22Rv1 (cell line): Measurements from ENCODE around the gene SERINC3.

Experiments
- ZFX ChIP-seq: fragments of 450-650 bp; IDR thresholded peaks from 2 replicates; pipeline ENCODE4 v1.6.1; 2017; ENCODE audit warnings: antibody characterized with exemption, borderline replicate concordance
- TF ChIP-seq, protein P1 (sequence below): fragments of 450-650 bp; IDR thresholded peaks from 2 replicates; pipeline ENCODE4 v1.5.1; 2017; ENCODE audit warnings: mild to moderate bottlenecking

DNA sequence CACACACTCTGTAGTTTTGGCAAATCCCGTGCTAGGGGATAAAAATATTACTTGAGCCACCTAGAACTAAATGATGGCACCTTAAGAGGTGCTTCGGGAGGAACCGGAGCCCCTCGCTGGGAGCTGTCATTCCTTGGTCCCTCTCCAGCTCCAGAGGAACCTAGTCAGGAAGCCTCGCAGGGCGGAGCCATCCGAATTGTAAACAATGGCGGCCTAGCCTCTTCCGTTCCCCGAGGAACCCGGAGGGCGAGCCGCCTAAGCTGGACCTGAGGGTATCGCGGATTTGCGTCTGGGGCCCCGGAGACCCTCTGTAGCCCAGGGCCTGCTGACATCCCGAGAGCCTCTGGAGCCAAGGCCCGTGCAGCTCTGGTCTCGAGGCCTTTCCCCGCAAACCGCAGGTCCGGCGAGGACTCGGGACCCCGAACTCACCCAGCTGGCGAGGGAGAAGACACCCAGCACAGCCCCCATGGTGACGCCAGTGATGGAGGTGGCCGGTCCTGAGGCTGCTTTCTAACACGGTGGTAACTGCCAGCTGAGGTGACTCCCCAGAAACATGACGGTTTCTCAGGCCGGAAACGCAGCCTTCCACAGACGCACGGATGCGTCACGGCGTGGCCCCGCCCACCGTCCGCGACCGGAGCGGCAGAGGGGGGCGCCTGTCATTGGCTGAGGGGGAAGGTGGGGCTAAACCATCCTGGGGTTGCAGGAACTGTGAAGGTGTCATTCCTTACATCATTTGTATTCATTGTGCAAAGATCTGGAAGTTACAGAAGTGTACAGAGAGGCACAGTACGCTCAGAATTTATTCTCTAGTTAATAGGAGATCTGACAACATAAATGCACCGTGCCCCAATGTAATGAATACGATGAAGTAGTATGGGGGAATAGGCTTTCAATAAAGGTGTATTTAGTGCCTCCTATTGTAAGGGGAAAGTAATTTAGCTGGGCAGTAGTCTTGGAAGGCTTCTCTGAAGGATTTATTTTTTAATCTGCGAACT lies at the start of gene SERINC3:
- TF ChIP-seq, protein P1, sequence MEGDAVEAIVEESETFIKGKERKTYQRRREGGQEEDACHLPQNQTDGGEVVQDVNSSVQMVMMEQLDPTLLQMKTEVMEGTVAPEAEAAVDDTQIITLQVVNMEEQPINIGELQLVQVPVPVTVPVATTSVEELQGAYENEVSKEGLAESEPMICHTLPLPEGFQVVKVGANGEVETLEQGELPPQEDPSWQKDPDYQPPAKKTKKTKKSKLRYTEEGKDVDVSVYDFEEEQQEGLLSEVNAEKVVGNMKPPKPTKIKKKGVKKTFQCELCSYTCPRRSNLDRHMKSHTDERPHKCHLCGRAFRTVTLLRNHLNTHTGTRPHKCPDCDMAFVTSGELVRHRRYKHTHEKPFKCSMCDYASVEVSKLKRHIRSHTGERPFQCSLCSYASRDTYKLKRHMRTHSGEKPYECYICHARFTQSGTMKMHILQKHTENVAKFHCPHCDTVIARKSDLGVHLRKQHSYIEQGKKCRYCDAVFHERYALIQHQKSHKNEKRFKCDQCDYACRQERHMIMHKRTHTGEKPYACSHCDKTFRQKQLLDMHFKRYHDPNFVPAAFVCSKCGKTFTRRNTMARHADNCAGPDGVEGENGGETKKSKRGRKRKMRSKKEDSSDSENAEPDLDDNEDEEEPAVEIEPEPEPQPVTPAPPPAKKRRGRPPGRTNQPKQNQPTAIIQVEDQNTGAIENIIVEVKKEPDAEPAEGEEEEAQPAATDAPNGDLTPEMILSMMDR: peak; percentile 48
- no peak for TF ChIP-seq ZFX
